WTC11 (cell line): ENCODE measurements around the gene KCNE3.

Experiments used
- ATF1 ChIP-seq: sonication (generic); formaldehyde crosslinking; IDR thresholded peaks from 2 replicates; pipeline ENCODE4 v1.8.1; 2023; ENCODE audit warnings: mild to moderate bottlenecking, moderate library complexity, missing genetic modification reagents
- CTCF ChIP-seq: fragments of 200-600 bp; IDR thresholded peaks from 2 replicates; pipeline ENCODE4 v1.8.0; 2022; ENCODE audit warnings: antibody characterized with exemption
- E2F5 ChIP-seq: sonication (generic); formaldehyde crosslinking; IDR thresholded peaks from 2 replicates; pipeline ENCODE4 v1.8.1; 2022; ENCODE audit warnings: mild to moderate bottlenecking, moderate library complexity, missing genetic modification reagents
- HMGA2 ChIP-seq: fragments of 250-450 bp; sonication (Bioruptor Pico); IDR thresholded peaks from 2 replicates; pipeline ENCODE4 v1.4.0; 2021; ENCODE audit warnings: mild to moderate bottlenecking, moderate library complexity
- JUN ChIP-seq: sonication (generic); formaldehyde crosslinking; IDR thresholded peaks from 2 replicates; pipeline ENCODE4 v1.8.0; 2023; ENCODE audit warnings: mild to moderate bottlenecking, missing genetic modification reagents
- NR3C1 ChIP-seq: sonication (generic); formaldehyde crosslinking; conservative IDR thresholded peaks from 2 replicates; pipeline ENCODE4 v1.8.1; 2023; ENCODE audit warnings: low read depth, mild to moderate bottlenecking, missing genetic modification reagents
- PRDM15 ChIP-seq: sonication (generic); formaldehyde crosslinking; IDR thresholded peaks from 2 replicates; pipeline ENCODE4 v1.8.0; 2022; ENCODE audit warnings: missing genetic modification reagents
- SP1 ChIP-seq: sonication (generic); formaldehyde crosslinking; conservative IDR thresholded peaks from 2 replicates; pipeline ENCODE4 v1.8.1; 2022; ENCODE audit warnings: missing genetic modification reagents
- TEAD4 ChIP-seq: sonication (generic); formaldehyde crosslinking; IDR thresholded peaks from 2 replicates; pipeline ENCODE4 v1.8.0; 2022; ENCODE audit warnings: mild to moderate bottlenecking, missing genetic modification reagents
- ZNF121 ChIP-seq: sonication (generic); formaldehyde crosslinking; IDR thresholded peaks from 2 replicates; pipeline ENCODE4 v1.8.0; 2023; ENCODE audit warnings: missing genetic modification reagents
- ZNF423 ChIP-seq: fragments of 250-450 bp; sonication (Bioruptor Pico); IDR thresholded peaks from 2 replicates; pipeline ENCODE4 v2.1.2; 2022; ENCODE audit warnings: mild to moderate bottlenecking, moderate library complexity
- ZSCAN18 ChIP-seq: fragments of 250-450 bp; sonication (Bioruptor Pico); IDR thresholded peaks from 2 replicates; pipeline ENCODE4 v2.1.2; 2022; ENCODE audit warnings: mild to moderate bottlenecking, moderate library complexity

- no peak for TF ChIP-seq ZSCAN18 (CRISPR knock-in tag)
- TF ChIP-seq ZNF121 (CRISPR knock-in tag) = no peak
- no peak for TF ChIP-seq CTCF
- TF ChIP-seq SP1 (CRISPR knock-in tag) = no peak
- no peak for TF ChIP-seq NR3C1 (CRISPR knock-in tag)
- TF ChIP-seq PRDM15 (CRISPR knock-in tag) = no peak
- no peak for TF ChIP-seq ZNF423
- no peak for TF ChIP-seq HMGA2 (CRISPR knock-in tag)
- TF ChIP-seq E2F5 = no peak
- no peak for TF ChIP-seq ATF1
- no peak for TF ChIP-seq TEAD4
- no peak for TF ChIP-seq JUN
These were observed 5.3 kb downstream of the KCNE3 start for GRCh38 chr11:74462009-74462408.
